Stimulated activated CD8-positive, alpha-beta memory T cell treated with anti-CD3 and anti-CD28 coated beads, Interleukin-7, amount 100 ng/mL, for 1 hour (primary cell): Measurements from ENCODE around the gene NTMT2.
"Not testable (repeated sequence)": the region's sequence is repeated elsewhere in the genome, so short reads cannot be mapped to it uniquely, and the experiment has no call there.

Experiments used
- DNase-seq, 2 donors: peaks; one replicate each; pipeline ENCODE4 v3.0.0-alpha.2; 2020; ENCODE audit warnings: low read depth in 2 of 2

Gene NTMT2

GRCh38 chr1:170145770-170146676 is at the start of gene NTMT2:
TSS of gene NTMT2 (plus strand) at chr1:170145959. CDS start at chr1:170146108, 149 bp downstream.
- DNase-seq: no peak

- no peak for DNase-seq
Observed at GRCh38 chr1:170095976-170096748, 49.6 kb upstream of the NTMT2 start.

- no peak for DNase-seq
Observed at GRCh38 chr1:170096806-170097340, 48.9 kb upstream of the NTMT2 start.

- DNase-seq: no peak
Observed at GRCh38 chr1:170097449-170097948, 48.3 kb upstream of the NTMT2 start.

GRCh38 chr1:170113140-170113539 is 32.6 kb upstream of the NTMT2 start:
- DNase-seq: not testable (repeated sequence)

GRCh38 chr1:170114906-170115305 is 30.9 kb upstream of the NTMT2 start:
- DNase-seq: no peak

GRCh38 chr1:170122366-170122765 is 23.4 kb upstream of the NTMT2 start:
- no peak for DNase-seq

- DNase-seq: no peak
Observed at GRCh38 chr1:170125269-170125668, 20.5 kb upstream of the NTMT2 start.

GRCh38 chr1:170126696-170127095 is 19.1 kb upstream of the NTMT2 start:
- DNase-seq: no peak

- no peak for DNase-seq
Observed at GRCh38 chr1:170131450-170131849, 14.3 kb upstream of the NTMT2 start.

GRCh38 chr1:170131984-170132383 is 13.8 kb upstream of the NTMT2 start:
- no peak for DNase-seq

GRCh38 chr1:170133766-170134495 is 11.8 kb upstream of the NTMT2 start:
- no peak for DNase-seq

- no peak for DNase-seq
Observed at GRCh38 chr1:170134521-170134920, 11.2 kb upstream of the NTMT2 start.

- no peak for DNase-seq
Observed at GRCh38 chr1:170140371-170140770, 5.4 kb upstream of the NTMT2 start.

- no peak for DNase-seq
Observed at GRCh38 chr1:170145061-170145460, 698 bp upstream of the NTMT2 start.

GRCh38 chr1:170146720-170147263 is 1.0 kb downstream of the NTMT2 start:
- no peak for DNase-seq

- DNase-seq: no peak
Observed at GRCh38 chr1:170149241-170149640, 3.5 kb downstream of the NTMT2 start.

- DNase-seq: no peak
Observed at GRCh38 chr1:170150016-170150415, 4.3 kb downstream of the NTMT2 start.

GRCh38 chr1:170150921-170151320 is 5.2 kb downstream of the NTMT2 start:
- no peak for DNase-seq

- DNase-seq: no peak
Observed at GRCh38 chr1:170153417-170153816, 7.7 kb downstream of the NTMT2 start.

GRCh38 chr1:170155055-170155454 is 9.3 kb downstream of the NTMT2 start:
- DNase-seq: no peak
